Neural cell (in vitro differentiated cells): Measurements from ENCODE around the gene MAP7D2.
A peak's percentile ranks its signal among the peaks of the same experiment; 100 is the strongest.

Experiments used
- CTCF ChIP-seq: fragments of 450-650 bp; IDR thresholded peaks from 2 replicates; pipeline ENCODE4 v1.5.1; 2014; ENCODE audit warnings: antibody characterized with exemption, mild to moderate bottlenecking, moderate library complexity; ENCODE audit not compliant: poor library complexity, severe bottlenecking
- EP300 ChIP-seq: fragments of 450-650 bp; conservative IDR thresholded peaks from 2 replicates; pipeline ENCODE4 v1.6.1; 2014; ENCODE audit warnings: antibody characterized with exemption, mild to moderate bottlenecking, moderate library complexity; ENCODE audit not compliant: poor library complexity, severe bottlenecking
- EZH2 ChIP-seq: fragments of 200-600, 300-800 bp; shearing (Covaris generic), sonication (generic); IDR thresholded peaks from 2 replicates; pipeline ENCODE4 v1.6.1; 2014; ENCODE audit warnings: antibody characterized with exemption, low read length, borderline replicate concordance, mild to moderate bottlenecking; ENCODE audit not compliant: insufficient read depth, poor library complexity, severe bottlenecking
- MXI1 ChIP-seq: fragments of 450-650 bp; conservative IDR thresholded peaks from 2 replicates; pipeline ENCODE4 v1.6.1; 2014; ENCODE audit warnings: antibody characterized with exemption, mild to moderate bottlenecking; ENCODE audit not compliant: poor library complexity, severe bottlenecking
- POLR2AphosphoS5 ChIP-seq: IDR thresholded peaks from 2 replicates; pipeline ENCODE4 v1.6.1; 2012
- REST ChIP-seq: IDR thresholded peaks from 2 replicates; pipeline ENCODE4 v1.6.1; 2012; ENCODE audit warnings: borderline replicate concordance
- SMC3 ChIP-seq: fragments of 450-650 bp; conservative IDR thresholded peaks from 2 replicates; pipeline ENCODE4 v1.6.1; 2014; ENCODE audit warnings: antibody characterized with exemption, mild to moderate bottlenecking, moderate library complexity; ENCODE audit not compliant: poor library complexity
- TAF1 ChIP-seq: IDR thresholded peaks from 2 replicates; pipeline ENCODE4 v1.6.1; 2012; ENCODE audit warnings: low read depth

GRCh38 chrX:20046223-20046622 is 70.5 kb downstream of the MAP7D2 start:
- no peak for TF ChIP-seq SMC3
- no peak for TF ChIP-seq EZH2
- TF ChIP-seq CTCF, result no peak
- no peak for TF ChIP-seq TAF1
- no peak for TF ChIP-seq MXI1
- peak; percentile 67 for TF ChIP-seq POLR2AphosphoS5
- peak; percentile 84 for TF ChIP-seq EP300
- TF ChIP-seq REST, result peak; percentile 42
